ENCODE results near the gene WBP1.

GRCh38 chr2:74502720-74503505, 44.7 kb downstream of the WBP1 start:
- TF ChIP-seq, protein P1, sequence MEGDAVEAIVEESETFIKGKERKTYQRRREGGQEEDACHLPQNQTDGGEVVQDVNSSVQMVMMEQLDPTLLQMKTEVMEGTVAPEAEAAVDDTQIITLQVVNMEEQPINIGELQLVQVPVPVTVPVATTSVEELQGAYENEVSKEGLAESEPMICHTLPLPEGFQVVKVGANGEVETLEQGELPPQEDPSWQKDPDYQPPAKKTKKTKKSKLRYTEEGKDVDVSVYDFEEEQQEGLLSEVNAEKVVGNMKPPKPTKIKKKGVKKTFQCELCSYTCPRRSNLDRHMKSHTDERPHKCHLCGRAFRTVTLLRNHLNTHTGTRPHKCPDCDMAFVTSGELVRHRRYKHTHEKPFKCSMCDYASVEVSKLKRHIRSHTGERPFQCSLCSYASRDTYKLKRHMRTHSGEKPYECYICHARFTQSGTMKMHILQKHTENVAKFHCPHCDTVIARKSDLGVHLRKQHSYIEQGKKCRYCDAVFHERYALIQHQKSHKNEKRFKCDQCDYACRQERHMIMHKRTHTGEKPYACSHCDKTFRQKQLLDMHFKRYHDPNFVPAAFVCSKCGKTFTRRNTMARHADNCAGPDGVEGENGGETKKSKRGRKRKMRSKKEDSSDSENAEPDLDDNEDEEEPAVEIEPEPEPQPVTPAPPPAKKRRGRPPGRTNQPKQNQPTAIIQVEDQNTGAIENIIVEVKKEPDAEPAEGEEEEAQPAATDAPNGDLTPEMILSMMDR (IDR thresholded peaks at IDR 0.05; ENCODE audit: borderline replicate concordance, extremely low read depth, low read length, poor library complexity, severe bottlenecking): no peak
- no peak for TF ChIP-seq EZH2 (IDR thresholded peaks at IDR 0.05; ENCODE audit: borderline replicate concordance, low read depth, low read length, severe bottlenecking)
